ENCODE data around the gene CLPTM1L. TPM values are rescaled to one million over a fixed set of nuclear protein-coding genes. Genes with fewer than 3 reads are reported as not detected.
"Not testable (repeated sequence)": the region's sequence is repeated elsewhere in the genome, so short reads cannot be mapped to it uniquely, and the experiment has no call there.

Gene CLPTM1L
- total RNA-seq, 1 donor from 2014 or later = 131 TPM

DNA sequence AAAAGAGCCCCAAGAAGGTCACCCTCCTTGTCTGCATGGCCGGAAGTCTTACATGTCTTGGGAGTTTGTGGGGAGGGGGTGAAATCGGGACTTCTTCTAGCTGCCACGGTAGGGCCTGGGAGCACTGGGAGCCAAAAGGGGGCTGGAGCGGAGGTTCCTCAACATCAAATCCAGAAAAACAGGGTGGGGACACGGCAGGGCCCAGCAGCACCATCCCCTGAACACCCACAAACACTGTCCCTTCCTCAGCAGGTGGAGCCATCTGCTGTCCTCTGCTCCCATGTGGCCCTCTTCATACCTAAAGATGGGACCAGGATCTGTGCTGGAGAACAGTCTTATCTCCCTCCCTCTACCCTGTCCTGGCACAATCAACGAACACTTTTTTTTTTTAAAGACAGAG lies 52.8 kb downstream of the CLPTM1L start:
- no peak for TF ChIP-seq EZH2 (IDR thresholded peaks at IDR 0.05; ENCODE audit: insufficient read depth, low read length)
- TF ChIP-seq, protein P1, sequence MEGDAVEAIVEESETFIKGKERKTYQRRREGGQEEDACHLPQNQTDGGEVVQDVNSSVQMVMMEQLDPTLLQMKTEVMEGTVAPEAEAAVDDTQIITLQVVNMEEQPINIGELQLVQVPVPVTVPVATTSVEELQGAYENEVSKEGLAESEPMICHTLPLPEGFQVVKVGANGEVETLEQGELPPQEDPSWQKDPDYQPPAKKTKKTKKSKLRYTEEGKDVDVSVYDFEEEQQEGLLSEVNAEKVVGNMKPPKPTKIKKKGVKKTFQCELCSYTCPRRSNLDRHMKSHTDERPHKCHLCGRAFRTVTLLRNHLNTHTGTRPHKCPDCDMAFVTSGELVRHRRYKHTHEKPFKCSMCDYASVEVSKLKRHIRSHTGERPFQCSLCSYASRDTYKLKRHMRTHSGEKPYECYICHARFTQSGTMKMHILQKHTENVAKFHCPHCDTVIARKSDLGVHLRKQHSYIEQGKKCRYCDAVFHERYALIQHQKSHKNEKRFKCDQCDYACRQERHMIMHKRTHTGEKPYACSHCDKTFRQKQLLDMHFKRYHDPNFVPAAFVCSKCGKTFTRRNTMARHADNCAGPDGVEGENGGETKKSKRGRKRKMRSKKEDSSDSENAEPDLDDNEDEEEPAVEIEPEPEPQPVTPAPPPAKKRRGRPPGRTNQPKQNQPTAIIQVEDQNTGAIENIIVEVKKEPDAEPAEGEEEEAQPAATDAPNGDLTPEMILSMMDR (IDR thresholded peaks at IDR 0.05; ENCODE audit: insufficient read depth, low read depth, low read length) = no peak
- DNase-seq (ENCODE audit: low read depth) = no peak

DNA sequence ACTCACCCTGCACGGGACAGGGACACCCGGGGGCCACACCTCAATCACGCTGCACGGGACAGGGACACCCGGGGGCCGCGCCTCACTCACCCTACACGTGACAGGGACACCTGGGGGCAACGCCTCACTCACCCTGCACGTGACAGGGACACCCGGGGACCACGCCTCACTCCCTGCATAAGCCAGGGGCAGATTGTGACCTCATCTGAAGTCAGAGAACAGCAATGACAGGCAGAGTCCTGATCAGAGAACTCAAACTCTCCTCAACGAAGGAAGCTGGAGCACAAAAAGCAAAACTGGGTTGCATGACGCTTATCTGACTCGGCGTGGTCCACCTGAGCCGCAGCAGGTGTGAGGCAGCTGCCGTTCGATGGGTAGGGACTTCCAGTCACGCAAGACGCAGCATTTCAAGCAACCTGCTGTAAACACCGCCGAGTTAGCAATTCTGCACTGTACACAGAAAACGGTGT lies 53.3 kb downstream of the CLPTM1L start:
- FAIRE-seq = no peak

More for the DNA sequence above, 52.8 kb downstream of the CLPTM1L start:
- Histone ChIP-seq H3K4me3 (ENCODE audit: insufficient read depth, low read depth, low read length) (no peak overlapping the region), H4K20me1 (ENCODE audit: insufficient read depth, low read length) (no peaks in the 10 kb centered on the region), H3K27ac (ENCODE audit: low read depth, low read length) (no peak overlapping the region), H3K79me2 (ENCODE audit: insufficient read depth, low read length) (no peaks in the 10 kb centered on the region), H3K9me3 (ENCODE audit: insufficient read depth, low read depth, low read length) (no peaks in the 10 kb centered on the region), H2AFZ (ENCODE audit: low read depth, low read length) (no peak overlapping the region), H3K4me1 (ENCODE audit: insufficient read depth, low read length) (no peaks in the 10 kb centered on the region), H3K36me3 (ENCODE audit: insufficient read depth, low read length) (no peaks in the 10 kb centered on the region), H3K9ac (ENCODE audit: low read length) (no peak overlapping the region), H3K4me2 (ENCODE audit: low read length) (no peak overlapping the region), H3K27me3 (ENCODE audit: insufficient read depth, low read length) (peaks cover 9% of the 10 kb centered on the region)
- H3K9me3 Mint-ChIP-seq (ENCODE audit: unreplicated experiment) = peaks cover 3% of the 10 kb centered on the region
- no peak for FAIRE-seq
- no peaks in the 10 kb centered on the region for H3K4me1 Mint-ChIP-seq (ENCODE audit: low read depth, unreplicated experiment)
- no peak overlapping the region for H3K27ac Mint-ChIP-seq (ENCODE audit: unreplicated experiment)
- H3K4me3 Mint-ChIP-seq (ENCODE audit: unreplicated experiment) = no peak overlapping the region
- peaks cover 2% of the 10 kb centered on the region for H3K36me3 Mint-ChIP-seq (ENCODE audit: low read depth, unreplicated experiment)
- H3K27me3 Mint-ChIP-seq (ENCODE audit: low read depth, unreplicated experiment) = peaks cover 30% of the 10 kb centered on the region

DNA sequence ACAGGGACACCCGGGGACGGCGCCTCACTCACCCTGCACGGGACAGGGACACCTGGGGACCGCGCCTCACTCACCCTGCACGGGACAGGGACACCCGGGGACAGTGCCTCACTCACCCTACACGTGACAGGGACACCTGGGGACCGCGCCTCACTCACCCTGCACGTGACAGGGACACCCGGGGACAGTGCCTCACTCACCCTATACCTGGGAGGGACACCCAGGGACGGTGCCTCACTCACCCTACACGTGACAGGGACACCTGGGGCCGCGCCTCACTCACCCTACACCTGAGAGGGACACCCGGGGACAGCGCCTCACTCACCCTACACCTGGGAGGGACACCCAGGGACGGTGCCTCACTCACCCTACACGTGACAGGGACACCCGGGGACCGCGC lies 53.9 kb downstream of the CLPTM1L start:
- H3K9ac ChIP-seq (ENCODE audit: low read length); H3K4me2 ChIP-seq (ENCODE audit: low read length); H3K36me3 ChIP-seq (ENCODE audit: insufficient read depth, low read length); H3K27ac ChIP-seq (ENCODE audit: low read depth, low read length); H3K27me3 ChIP-seq (ENCODE audit: insufficient read depth, low read length); H3K4me3 Mint-ChIP-seq (ENCODE audit: unreplicated experiment); H4K20me1 ChIP-seq (ENCODE audit: insufficient read depth, low read length); H3K9me3 Mint-ChIP-seq (ENCODE audit: unreplicated experiment); H3K9me3 ChIP-seq (ENCODE audit: insufficient read depth, low read depth, low read length); H3K27ac Mint-ChIP-seq (ENCODE audit: unreplicated experiment); H2AFZ ChIP-seq (ENCODE audit: low read depth, low read length); DNase-seq (ENCODE audit: low read depth); H3K4me1 ChIP-seq (ENCODE audit: insufficient read depth, low read length); H3K36me3 Mint-ChIP-seq (ENCODE audit: low read depth, unreplicated experiment); H3K4me3 ChIP-seq (ENCODE audit: insufficient read depth, low read depth, low read length); FAIRE-seq; H3K79me2 ChIP-seq (ENCODE audit: insufficient read depth, low read length); H3K4me1 Mint-ChIP-seq (ENCODE audit: low read depth, unreplicated experiment): not testable (repeated sequence)
- peaks cover 21% of the 10 kb centered on the region for H3K27me3 Mint-ChIP-seq (ENCODE audit: low read depth, unreplicated experiment)

More for the DNA sequence above, 53.3 kb downstream of the CLPTM1L start:
- TF ChIP-seq, protein P1 (IDR thresholded peaks at IDR 0.05; ENCODE audit: insufficient read depth, low read depth, low read length) = no peak
- no peak for TF ChIP-seq EZH2 (IDR thresholded peaks at IDR 0.05; ENCODE audit: insufficient read depth, low read length)
- Histone ChIP-seq H3K9me3 (ENCODE audit: insufficient read depth, low read depth, low read length) (no peaks in the 10 kb centered on the region), H2AFZ (ENCODE audit: low read depth, low read length) (no peak overlapping the region), H3K79me2 (ENCODE audit: insufficient read depth, low read length) (no peaks in the 10 kb centered on the region), H3K9ac (ENCODE audit: low read length) (no peak overlapping the region), H3K27me3 (ENCODE audit: insufficient read depth, low read length) (peaks cover 9% of the 10 kb centered on the region), H3K4me1 (ENCODE audit: insufficient read depth, low read length) (no peaks in the 10 kb centered on the region), H3K27ac (ENCODE audit: low read depth, low read length) (no peak overlapping the region), H4K20me1 (ENCODE audit: insufficient read depth, low read length) (no peaks in the 10 kb centered on the region), H3K4me3 (ENCODE audit: insufficient read depth, low read depth, low read length) (no peak overlapping the region), H3K36me3 (ENCODE audit: insufficient read depth, low read length) (no peaks in the 10 kb centered on the region), H3K4me2 (ENCODE audit: low read length) (no peak overlapping the region)
- Mint-ChIP-seq H3K9me3 (ENCODE audit: unreplicated experiment) (peaks cover 3% of the 10 kb centered on the region), H3K4me1 (ENCODE audit: low read depth, unreplicated experiment) (no peaks in the 10 kb centered on the region), H3K36me3 (ENCODE audit: low read depth, unreplicated experiment) (peaks cover 2% of the 10 kb centered on the region), H3K4me3 (ENCODE audit: unreplicated experiment) (no peak overlapping the region), H3K27ac (ENCODE audit: unreplicated experiment) (no peak overlapping the region), H3K27me3 (ENCODE audit: low read depth, unreplicated experiment) (peaks cover 25% of the 10 kb centered on the region)
- DNase-seq (ENCODE audit: low read depth) = no peak

DNA sequence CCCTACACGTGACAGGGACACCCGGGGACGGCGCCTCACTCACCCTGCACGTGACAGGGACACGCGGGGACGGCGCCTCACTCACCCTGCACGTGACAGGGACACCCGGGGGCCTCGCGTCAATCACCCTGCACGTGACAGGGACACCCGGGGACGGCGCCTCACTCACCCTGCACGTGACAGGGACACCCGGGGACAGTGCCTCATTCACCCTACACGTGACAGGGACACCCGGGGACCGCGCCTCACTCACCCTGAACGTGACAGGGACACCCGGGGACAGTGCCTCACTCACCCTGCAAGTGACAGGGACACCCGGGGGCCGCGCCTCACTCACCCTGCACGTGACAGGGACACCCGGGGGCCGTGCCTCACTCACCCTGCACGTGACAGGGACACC lies 55.3 kb downstream of the CLPTM1L start:
- not testable (repeated sequence) for H3K27ac Mint-ChIP-seq (ENCODE audit: unreplicated experiment); H3K4me2 ChIP-seq (ENCODE audit: low read length); H3K27me3 ChIP-seq (ENCODE audit: insufficient read depth, low read length); H4K20me1 ChIP-seq (ENCODE audit: insufficient read depth, low read length); H3K36me3 Mint-ChIP-seq (ENCODE audit: low read depth, unreplicated experiment); H3K79me2 ChIP-seq (ENCODE audit: insufficient read depth, low read length); H3K4me1 Mint-ChIP-seq (ENCODE audit: low read depth, unreplicated experiment); H3K9me3 ChIP-seq (ENCODE audit: insufficient read depth, low read depth, low read length); H2AFZ ChIP-seq (ENCODE audit: low read depth, low read length); FAIRE-seq; H3K36me3 ChIP-seq (ENCODE audit: insufficient read depth, low read length); H3K9me3 Mint-ChIP-seq (ENCODE audit: unreplicated experiment); H3K4me3 ChIP-seq (ENCODE audit: insufficient read depth, low read depth, low read length); DNase-seq (ENCODE audit: low read depth); H3K4me1 ChIP-seq (ENCODE audit: insufficient read depth, low read length); H3K9ac ChIP-seq (ENCODE audit: low read length); H3K27ac ChIP-seq (ENCODE audit: low read depth, low read length); H3K4me3 Mint-ChIP-seq (ENCODE audit: unreplicated experiment)
- peaks cover 20% of the 10 kb centered on the region for H3K27me3 Mint-ChIP-seq (ENCODE audit: low read depth, unreplicated experiment)

Data from astrocyte (in vitro differentiated cells and primary cell).